Germinal center (tissue), 1 donor: Measurements from ENCODE around the gene NANS.
A peak's percentile ranks its signal among the peaks of the same experiment; 100 is the strongest.
"Not testable (repeated sequence)": the region's sequence is repeated elsewhere in the genome, so short reads cannot be mapped to it uniquely, and the experiment has no call there.

Experiments
- DNase-seq: peaks from one replicate; pipeline ENCODE4 v3.0.0; 2012; ENCODE audit warnings: mixed read lengths, low spot score

NANS gene

DNA sequence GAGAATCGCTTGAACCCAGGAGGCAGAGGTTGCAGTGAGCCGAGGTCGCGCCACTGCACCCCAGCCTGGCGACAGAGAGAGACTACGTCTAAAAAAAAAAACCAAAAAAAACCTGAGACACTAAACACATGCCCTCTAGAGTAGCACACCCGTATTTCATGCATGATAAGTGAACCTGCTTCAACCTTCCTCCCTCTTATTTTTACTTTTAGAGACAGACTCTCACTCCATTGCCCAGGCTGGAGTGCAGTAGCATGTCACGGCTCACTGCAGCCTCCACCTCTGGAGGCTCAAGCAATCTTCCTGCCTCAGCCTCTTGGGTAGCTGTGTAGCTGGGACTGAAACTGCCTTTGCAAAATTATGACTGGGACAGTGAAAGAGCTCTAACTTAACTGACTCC is 17.6 kb upstream of the NANS start:
- DNase-seq: no peak

DNA sequence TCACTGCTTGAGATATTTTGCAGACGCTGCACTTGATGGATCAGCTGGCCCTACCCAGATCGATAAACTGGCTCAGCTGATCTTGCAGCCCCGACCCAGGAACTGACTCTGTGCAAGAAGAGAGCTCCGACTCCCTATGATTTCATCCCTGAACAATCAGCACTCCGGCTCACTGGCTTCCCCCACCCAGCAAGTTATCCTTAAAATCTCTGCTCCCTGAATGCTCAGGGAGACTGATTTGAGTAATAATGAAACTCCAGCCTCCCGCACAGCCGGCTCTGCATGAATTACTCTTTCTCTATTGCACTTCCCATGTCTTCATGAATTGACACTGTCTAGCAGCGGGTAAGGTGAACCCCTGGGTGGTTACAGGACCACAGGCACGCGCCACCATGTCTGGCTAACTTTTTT is 16.9 kb upstream of the NANS start:
- no peak for DNase-seq

- DNase-seq: no peak
Observed at GRCh38 chr9:98040212-98040611, 16.3 kb upstream of the NANS start.

- DNase-seq: no peak
Observed at GRCh38 chr9:98043915-98044314, 12.6 kb upstream of the NANS start.

DNA sequence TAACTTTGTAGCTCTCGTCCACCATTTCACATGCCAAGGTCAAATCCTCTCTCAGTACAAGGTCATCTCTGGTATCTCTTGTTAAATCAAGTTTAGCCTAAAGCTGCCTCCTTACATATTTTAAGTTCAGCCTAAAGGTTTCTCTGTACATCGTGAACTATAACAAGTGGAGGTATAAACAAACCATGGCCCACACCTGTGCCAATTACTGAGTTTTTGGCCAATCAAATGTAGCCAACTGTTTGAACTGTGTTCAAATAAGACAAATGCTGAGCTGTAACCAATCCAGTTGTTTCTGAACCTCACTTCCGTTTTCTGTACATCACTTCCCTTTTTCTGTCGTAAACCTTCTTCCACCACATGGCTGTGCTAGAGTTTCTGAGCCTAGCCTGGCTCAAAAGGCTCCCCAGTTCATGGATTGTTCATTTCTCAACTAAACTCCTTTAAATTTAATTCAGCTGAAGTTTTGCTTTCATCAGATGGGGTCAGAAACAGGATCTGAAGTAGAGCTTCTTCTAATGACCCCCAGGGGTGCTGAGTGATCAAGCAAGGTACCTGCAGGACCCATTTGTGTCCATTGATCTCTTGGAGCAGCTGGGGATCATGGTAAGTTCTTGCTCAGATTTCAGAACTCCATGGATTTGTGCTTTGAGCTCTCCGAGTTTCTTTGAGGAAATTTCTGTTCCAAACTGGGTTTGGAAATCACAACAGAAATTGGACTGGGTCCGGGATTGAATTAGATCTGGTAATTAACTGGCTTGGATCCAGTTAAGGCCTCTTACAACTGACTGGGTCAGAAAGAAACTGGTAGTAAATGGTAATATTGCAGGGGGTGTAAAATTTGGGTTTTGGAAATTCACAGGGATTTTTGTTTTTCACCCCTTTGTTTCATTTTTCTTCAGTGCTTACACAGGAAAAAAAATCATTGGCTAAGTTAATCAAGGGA is 11.0 kb upstream of the NANS start:
- DNase-seq: no peak

DNA sequence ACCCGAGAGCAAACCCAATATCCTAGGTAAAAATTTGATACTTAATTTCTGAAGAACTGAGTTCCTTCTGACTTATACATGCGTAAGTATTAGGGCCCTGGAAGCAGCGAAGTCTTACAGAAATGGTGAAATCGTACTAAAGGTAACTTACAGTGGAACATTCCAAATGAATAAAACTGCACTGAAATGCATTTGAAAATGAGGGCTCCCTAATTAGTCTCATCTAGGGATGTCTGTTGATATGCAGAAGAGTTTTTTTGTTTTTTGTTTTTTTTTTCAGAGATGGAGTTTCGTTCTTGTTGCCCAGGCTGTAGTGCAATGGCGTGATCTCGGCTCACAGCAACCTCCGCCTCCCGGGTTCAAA is 10.4 kb upstream of the NANS start:
- no peak for DNase-seq

GRCh38 chr9:98047002-98047401 is 9.5 kb upstream of the NANS start:
- no peak for DNase-seq

DNA sequence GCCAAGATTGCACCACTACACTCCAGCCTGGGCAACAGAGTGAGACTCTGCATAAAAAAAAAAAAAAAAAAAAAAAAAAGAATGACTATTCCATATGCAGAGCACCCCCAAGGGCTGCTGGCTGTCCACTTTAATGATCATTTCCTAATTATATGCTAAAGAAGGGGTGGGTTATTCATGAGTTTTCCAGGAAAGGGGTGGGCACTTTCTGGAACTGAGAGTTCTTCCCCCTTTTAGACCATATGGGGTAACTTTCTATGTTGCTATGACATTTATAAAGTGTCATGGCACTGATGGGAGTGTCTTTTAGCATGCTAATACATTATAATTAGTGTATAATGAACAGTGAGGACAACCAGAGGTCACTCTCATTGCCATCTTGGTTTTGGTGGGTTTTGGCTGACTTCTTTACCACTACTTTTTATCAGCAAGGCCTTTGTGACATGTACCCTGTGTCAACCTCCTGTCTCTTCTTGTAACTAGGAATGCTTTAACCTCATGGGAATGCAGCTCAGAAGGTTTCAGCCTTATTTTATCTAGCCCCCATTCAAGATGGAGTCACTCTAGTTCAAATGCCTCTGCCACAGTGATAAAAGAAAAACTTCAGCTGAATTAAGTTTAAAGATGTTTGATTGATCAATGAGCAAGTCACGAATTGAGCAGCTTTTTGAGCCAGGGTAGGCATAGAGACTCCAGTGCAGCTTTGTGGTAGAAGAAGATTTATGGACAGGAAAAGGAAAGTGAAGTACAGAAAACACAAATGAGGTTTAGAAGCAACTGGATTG is 7.1 kb upstream of the NANS start:
- DNase-seq: no peak

DNA sequence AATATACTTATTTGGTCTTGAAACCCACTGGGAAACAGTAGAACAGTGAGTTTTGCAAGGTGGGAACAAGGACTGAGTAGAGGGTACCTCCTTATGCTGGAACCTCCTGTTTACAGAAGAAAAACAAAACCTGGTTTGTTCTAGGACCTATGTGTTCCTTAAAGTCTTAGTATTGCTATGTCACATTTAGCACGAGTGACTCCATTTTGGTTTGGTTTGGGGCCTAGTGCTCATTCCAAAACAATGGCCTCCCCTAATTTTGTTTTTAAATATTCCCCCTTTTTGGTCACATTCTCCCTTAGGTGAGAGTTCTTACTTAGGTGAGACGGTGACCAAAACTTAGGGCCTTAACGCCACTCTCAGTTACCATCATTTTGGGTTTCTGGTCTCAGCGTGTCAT is 6.2 kb upstream of the NANS start:
- DNase-seq: no peak

DNA sequence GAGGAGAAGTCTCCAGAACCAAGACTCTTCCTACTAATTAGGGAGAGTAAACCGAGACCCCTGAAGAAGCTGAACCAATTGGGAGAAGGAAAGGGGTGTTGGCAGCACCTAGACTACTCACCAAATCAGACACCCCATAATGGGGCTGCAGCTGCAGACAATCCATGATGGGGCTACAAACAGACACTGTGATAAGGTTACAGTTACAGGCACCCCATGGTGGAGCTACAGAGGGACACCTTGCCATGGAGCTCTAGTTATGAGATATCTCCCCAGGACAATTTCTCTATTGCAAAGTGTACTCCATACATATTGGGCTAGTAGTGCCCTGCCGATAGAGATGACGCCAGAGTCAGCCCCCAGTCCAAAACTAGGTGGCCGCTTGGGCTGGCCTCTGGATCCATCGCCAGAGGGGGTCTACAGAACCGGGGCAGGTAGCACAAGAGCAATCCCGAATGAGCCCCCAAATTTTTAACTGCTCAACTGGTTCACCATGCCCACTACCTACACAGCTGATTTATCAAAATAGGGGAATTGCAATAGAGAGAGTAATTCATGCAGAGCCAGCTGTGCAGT is 2.1 kb upstream of the NANS start:
- no peak for DNase-seq

GRCh38 chr9:98057138-98057799 is 737 bp downstream of the NANS start:
- DNase-seq: no peak

DNA sequence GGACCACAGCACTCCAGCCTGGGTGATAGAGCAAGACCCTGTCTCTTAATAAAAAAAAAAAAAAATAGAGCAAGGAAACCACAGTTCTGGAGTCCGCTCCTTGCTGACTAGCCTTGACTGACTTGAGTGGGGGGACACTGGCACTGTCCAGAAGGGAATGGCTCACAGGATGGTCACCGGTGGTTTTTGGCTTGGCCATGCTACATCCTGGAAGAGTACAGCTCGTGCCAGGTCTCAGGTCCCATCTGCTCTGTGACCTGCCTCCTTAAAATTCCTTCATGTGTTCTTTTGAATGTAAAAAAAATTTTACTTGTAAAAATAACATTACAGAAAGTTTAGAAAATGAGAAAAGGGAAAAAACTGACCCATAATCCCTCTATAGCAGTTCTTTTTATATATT is 5.6 kb downstream of the NANS start:
- no peak for DNase-seq

DNA sequence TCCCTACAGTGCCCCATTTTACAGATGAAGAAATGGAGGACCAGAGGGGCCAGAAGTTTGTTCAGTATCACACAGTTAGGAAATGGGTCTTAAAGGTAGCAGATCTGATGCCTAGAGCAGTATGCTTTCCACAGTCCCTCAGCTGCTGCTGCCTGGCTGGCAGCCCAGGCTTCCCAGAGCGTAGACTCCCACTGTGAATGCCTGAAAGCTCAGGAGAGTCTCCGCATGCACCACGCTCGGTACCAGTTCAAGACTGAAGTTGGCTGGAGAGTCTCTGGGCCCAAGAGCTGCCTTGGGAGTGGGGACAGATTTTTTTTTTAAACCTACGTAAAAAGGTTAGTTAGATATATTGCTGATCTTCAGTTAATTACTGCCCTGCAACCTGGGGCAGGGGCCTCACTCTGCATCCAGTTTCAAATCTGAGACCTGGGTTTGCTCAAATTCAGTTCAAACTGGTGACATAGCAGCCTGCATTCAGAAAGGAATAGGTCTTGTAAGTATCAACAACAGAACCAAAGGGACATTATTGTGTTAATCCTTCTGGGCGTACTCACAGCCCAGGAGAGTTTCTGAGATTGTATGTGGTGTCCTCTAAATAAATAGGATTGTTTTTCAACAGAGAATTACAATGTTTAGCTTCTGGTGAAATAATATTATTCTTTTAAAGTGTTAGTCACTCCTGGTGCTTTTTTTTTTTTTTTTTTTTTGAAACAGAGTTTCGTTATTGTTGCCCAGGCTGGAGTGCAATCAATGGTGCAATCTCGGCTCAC is 8.3 kb downstream of the NANS start:
- no peak for DNase-seq

DNA sequence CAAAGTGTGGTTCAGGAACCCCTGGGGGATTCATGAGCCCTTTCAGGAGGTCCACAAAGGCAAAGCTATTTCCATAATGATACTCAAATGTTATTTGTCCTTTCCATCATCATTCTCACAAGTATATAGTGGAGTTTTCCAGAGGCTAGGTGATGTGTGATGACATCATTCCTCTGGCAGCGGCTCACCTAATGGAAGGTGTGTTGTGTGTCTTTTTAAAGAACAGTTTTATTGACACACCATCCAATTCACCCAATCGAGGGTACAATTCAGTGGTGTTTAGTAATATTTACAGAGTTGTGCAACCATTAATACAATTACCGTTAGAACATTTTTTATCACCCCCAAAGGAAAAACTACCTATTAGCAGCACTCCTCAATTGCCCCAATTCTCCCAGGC is 9.7 kb downstream of the NANS start:
- no peak for DNase-seq

- DNase-seq: no peak
Observed at GRCh38 chr9:98067184-98067583, 10.7 kb downstream of the NANS start.

DNA sequence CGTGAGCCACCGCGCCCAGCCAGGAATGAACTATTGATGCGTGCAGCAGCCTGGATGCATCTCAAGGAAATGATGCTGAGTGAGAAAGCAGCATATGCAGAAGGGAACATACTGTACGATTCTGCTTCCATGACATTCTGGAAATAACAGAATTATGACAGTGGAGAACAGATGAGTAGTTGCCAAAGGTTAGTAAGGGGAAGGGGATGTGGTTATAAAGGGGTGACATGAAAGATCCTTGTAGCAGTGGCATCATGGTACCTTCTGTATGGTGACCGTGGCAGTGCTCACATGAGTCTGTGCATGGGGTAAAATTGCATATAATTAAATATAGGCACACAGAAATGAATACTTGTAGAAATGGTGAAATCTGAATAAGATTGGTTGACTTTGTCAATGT is 13.0 kb downstream of the NANS start:
- no peak for DNase-seq

DNA sequence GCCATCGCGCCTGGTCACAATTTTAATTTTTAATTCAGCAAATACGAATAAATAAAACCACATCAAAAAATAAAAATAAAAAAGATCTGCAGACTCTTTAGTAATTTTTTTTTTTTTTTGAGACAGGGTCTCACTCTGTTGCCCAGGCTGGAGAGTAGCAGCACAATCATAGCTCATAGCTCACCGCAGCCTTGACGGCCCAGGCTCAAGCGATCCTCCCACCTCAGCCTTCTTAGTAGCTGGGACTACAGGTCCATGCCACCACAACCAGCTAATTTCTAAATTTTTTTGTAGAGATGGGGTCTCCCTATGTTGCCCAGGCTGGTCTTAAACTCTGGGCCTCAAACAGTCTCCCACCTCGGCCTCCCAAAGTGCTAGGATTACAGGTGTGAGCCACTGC is 14.2 kb downstream of the NANS start:
- no peak for DNase-seq

GRCh38 chr9:98071737-98072136 is 15.2 kb downstream of the NANS start:
- DNase-seq: no peak

DNA sequence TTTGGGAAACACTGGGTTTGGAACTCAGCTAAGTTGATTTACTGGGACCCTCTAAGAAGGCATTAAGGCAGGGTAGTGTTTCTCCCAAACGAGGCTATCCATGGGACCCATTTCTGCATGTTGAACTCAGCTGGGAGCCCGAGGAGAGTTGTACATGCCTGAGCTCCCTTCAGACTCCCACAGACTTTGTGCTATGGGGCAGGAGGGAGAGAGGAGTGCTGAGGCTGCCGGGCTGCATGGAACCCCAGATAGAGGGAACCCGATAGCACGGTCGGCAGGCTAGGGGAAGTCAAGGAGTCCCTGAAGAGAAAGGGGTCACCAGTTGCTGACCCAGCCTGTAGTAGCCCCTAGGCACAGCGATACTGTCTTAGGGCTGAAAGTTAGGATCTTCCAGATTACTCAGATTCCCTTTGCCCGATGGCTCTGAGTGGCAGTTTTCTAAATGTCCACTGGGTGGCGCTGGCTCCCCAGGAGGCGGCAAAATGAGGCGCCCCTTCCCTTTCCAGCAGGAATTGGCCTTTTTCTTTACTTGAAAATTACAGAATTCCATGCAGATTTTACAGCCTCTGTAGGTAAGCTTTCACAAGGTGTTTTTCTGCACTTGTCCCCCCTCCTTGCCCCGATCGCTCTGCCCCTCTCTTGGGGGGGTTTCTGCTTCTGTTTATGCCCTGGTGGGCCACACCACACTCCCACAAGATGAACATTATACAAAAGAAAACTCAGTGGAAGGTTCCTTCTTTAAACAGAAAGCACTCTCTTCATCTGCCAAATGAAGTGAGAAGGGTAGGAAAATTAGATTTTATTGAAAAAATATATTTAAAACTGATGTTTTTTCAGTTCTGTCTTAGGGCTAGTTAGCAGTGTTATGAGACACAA is 17.8 kb downstream of the NANS start:
- peak; percentile 64 for DNase-seq

- DNase-seq: no peak
Observed at GRCh38 chr9:98075332-98075805, 18.8 kb downstream of the NANS start.

- not testable (repeated sequence) for DNase-seq
Observed at GRCh38 chr9:98076514-98076890, 20.0 kb downstream of the NANS start.
